Panc1 (cell line): ENCODE data around the gene KAT6B. TPM values are rescaled to one million over a fixed set of nuclear protein-coding genes. Genes with fewer than 3 reads are reported as not detected.

Experiments used
- ATAC-seq: fragments of 200-7000 bp; cut with Tn5 transposase; 2 replicates; pipeline ENCODE4 v1.9.1; 2020; ENCODE audit warnings: mild to moderate bottlenecking, moderate library complexity
- BruUV-seq: library from RNA; stranded (reverse); fragments of 400-500 nt; replicated peaks from 2 replicates; lab custom pipeline; 2021; lab: Mats Ljungman, UMichigan
- CTCF ChIA-PET: fragments of 300-600 bp; sonication (Branson Sonifier 250); formaldehyde crosslinking; loops from one replicate; lab custom pipeline; 2022; ENCODE audit warnings: antibody characterized with exemption; lab: Charles Lee
- POLR2A ChIA-PET: fragments of 300-600 bp; sonication (Branson Sonifier 250); formaldehyde crosslinking; loops from one replicate; lab custom pipeline; 2022; ENCODE audit warnings: antibody characterized with exemption; lab: Charles Lee
- DNase-seq: peaks from one replicate; pipeline ENCODE4 v3.0.0-alpha.2; 2010; ENCODE audit warnings: low read depth, low spot score
- H3K27ac ChIP-seq: 2 replicates; pipeline ENCODE4 v1.5.1; 2011; ENCODE audit warnings: mild to moderate bottlenecking, low read length, inconsistent platforms
- H3K27me3 ChIP-seq: fragments of 200-500 bp; sonication (Bioruptor generic); 2 replicates; pipeline ENCODE4 v1.6.0; 2014; ENCODE audit warnings: low read length, inconsistent platforms; ENCODE audit not compliant: control insufficient read depth, insufficient read depth
- H3K36me3 ChIP-seq: fragments of 200-500 bp; sonication (Bioruptor generic); 2 replicates; pipeline ENCODE4 v1.5.1; 2014; ENCODE audit warnings: inconsistent platforms, mild to moderate bottlenecking, low read length, moderate library complexity; ENCODE audit not compliant: control insufficient read depth, insufficient read depth
- H3K4me1 ChIP-seq: 2 replicates; pipeline ENCODE4 v1.5.1; 2011; ENCODE audit warnings: inconsistent platforms, mild to moderate bottlenecking, low read length, moderate library complexity; ENCODE audit not compliant: control insufficient read depth, insufficient read depth
- H3K4me3 ChIP-seq, 2 experiments: 2 replicates each; pipeline ENCODE4 v1.5.1; 2011 to 2012; ENCODE audit warnings: low read depth in 2 of 2, low read length in 2 of 2, mild to moderate bottlenecking in 2 of 2, inconsistent platforms in 1 of 2, moderate library complexity in 1 of 2
- H3K9me3 ChIP-seq: fragments of 200-500 bp; sonication (Bioruptor generic); 2 replicates; pipeline ENCODE4 v1.5.1; 2014; ENCODE audit warnings: low read depth, mild to moderate bottlenecking, inconsistent platforms, low read length, moderate library complexity; ENCODE audit not compliant: control insufficient read depth, insufficient read depth
- POLR2AphosphoS5 ChIP-seq: IDR thresholded peaks from 2 replicates; pipeline ENCODE4 v1.6.1; 2012; ENCODE audit warnings: mild to moderate bottlenecking, low read depth, low read length, moderate library complexity
- SIN3A ChIP-seq: IDR thresholded peaks from 2 replicates; pipeline ENCODE4 v1.6.1; 2012; ENCODE audit warnings: low read depth, mild to moderate bottlenecking, low read length, moderate library complexity, borderline replicate concordance; ENCODE audit not compliant: insufficient read depth
- TCF7L2 ChIP-seq: IDR thresholded peaks from 2 replicates; pipeline ENCODE4 v1.6.1; 2011; ENCODE audit warnings: mild to moderate bottlenecking, low read depth, low read length, inconsistent platforms
- in situ Hi-C: cut with HindIII; loops from 2 replicates; pipeline ENCODE4 v1.10.0; 2016; ENCODE audit warnings: low sequenced_read_pairs, low pct_unique_long_range_greater_than_20kb
- intact Hi-C: fragments of 100-400 bp; cut with micrococcal nuclease; formaldehyde crosslinking; loops from one replicate; pipeline ENCODE4 v1.10.0; 2022; ENCODE audit not compliant: unreplicated experiment
- total RNA-seq: library from RNA; stranded (reverse); gene quantifications from one replicate; pipeline ENCODE4 v1.2.1, GENCODE V29; 2021; ENCODE audit not compliant: unreplicated experiment
- TF ChIP-seq, protein P1 (sequence below): fragments of 450-650 bp; IDR thresholded peaks from 2 replicates; pipeline ENCODE4 v1.5.1; 2017; ENCODE audit warnings: mild to moderate bottlenecking
- TF ChIP-seq, protein P2 (sequence below), 2 experiments: IDR thresholded peaks; 2 replicates each; pipeline ENCODE4 v1.6.1; 2011 to 2012; ENCODE audit warnings: low read depth in 2 of 2, control low read depth in 1 of 2, low read length in 1 of 2, mild to moderate bottlenecking in 1 of 2, moderate library complexity in 1 of 2; ENCODE audit not compliant: insufficient read depth in 1 of 2

KAT6B gene
- total RNA-seq, 1 experiment from 2014 or later: 31.1 TPM

DNA sequence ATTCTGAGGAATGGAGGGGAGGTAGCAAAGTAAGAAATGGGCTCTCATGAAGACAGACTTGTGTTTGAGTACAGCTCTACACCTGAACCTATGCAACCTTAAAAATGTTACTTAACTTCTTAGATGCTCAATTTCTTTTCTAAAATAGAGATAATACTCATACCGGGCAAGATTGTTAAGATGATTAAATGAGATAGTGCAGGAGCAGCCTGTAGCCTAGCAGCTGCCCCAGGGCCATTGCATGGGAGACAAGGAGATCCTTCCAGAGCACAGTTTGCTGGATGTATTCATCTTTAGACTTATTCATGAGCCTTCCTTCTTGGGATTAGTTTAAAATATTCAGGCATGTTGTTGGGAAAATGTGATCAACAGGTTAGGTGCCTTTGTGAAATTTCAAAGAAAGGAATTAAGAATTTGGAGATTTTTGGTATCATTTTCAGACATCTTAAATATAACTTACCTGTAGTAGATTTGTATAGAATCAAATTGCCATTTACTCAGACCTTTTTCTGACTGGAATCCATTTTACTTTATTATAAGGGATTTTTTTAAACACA lies 130.2 kb downstream of the KAT6B start:
- ChIA-PET POLR2A (no interaction called here), CTCF (no interaction called here)
- in situ Hi-C loops (no loop called here), intact Hi-C loops (no loop called here)
- no peaks in the 10 kb centered on the region for H3K36me3 ChIP-seq
- no TSS peak for BruUV-seq
- H3K4me1 ChIP-seq: peaks cover 6% of the 10 kb centered on the region; the same call in 1 of the 2 replicates
- H3K27me3 ChIP-seq: no peaks in the 10 kb centered on the region
- TF ChIP-seq, protein P1, sequence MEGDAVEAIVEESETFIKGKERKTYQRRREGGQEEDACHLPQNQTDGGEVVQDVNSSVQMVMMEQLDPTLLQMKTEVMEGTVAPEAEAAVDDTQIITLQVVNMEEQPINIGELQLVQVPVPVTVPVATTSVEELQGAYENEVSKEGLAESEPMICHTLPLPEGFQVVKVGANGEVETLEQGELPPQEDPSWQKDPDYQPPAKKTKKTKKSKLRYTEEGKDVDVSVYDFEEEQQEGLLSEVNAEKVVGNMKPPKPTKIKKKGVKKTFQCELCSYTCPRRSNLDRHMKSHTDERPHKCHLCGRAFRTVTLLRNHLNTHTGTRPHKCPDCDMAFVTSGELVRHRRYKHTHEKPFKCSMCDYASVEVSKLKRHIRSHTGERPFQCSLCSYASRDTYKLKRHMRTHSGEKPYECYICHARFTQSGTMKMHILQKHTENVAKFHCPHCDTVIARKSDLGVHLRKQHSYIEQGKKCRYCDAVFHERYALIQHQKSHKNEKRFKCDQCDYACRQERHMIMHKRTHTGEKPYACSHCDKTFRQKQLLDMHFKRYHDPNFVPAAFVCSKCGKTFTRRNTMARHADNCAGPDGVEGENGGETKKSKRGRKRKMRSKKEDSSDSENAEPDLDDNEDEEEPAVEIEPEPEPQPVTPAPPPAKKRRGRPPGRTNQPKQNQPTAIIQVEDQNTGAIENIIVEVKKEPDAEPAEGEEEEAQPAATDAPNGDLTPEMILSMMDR: no peak
- TF ChIP-seq TCF7L2: no peak
- H3K27ac ChIP-seq: no peak overlapping the region
- H3K4me3 ChIP-seq: no peak overlapping the region
- no peaks in the 10 kb centered on the region for H3K9me3 ChIP-seq
- no peak for ATAC-seq
- no peak for DNase-seq

DNA sequence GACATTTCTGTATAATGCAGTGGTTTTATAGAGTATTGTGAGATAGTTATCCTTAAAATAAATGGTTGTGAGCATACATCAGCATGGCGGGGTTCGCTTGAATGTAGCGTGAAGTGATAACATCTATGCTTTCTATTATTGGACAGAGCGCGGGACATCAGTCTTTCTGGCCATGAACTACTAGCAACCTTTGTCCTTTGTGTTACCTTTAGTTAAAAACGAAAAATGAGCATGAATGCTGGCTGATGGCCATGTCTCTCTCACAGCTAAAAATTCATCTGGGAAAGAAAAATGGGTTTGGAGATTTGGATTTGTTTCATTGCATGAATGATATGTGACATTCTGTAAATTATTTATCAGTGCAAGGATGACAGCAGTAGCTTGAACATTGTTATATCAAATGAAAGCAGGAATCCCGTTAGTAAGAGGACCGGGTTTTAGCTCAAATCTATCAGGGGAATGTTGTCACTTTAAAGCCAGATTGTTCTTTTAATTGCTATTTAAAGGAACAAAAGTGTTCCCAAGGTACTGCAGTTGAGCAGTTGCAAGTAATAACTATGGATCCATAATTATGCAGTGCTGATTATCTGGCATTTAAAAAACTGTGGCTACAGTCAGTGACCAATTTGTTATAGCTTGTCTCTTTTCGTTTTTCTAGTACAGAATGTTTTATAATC lies 131.0 kb downstream of the KAT6B start:
- ATAC-seq (no peak), DNase-seq (no peak)
- Histone ChIP-seq H3K27ac (no peak overlapping the region), H3K27me3 (no peaks in the 10 kb centered on the region), H3K4me1 (peaks cover 6% of the 10 kb centered on the region; the same call in 1 of the 2 replicates), H3K9me3 (no peaks in the 10 kb centered on the region), H3K4me3 (no peak overlapping the region), H3K36me3 (no peaks in the 10 kb centered on the region)
- BruUV-seq: no TSS peak
- ChIA-PET POLR2A (no interaction called here), CTCF (no interaction called here)
- TF ChIP-seq, protein P1: no peak
- TF ChIP-seq, protein P2, sequence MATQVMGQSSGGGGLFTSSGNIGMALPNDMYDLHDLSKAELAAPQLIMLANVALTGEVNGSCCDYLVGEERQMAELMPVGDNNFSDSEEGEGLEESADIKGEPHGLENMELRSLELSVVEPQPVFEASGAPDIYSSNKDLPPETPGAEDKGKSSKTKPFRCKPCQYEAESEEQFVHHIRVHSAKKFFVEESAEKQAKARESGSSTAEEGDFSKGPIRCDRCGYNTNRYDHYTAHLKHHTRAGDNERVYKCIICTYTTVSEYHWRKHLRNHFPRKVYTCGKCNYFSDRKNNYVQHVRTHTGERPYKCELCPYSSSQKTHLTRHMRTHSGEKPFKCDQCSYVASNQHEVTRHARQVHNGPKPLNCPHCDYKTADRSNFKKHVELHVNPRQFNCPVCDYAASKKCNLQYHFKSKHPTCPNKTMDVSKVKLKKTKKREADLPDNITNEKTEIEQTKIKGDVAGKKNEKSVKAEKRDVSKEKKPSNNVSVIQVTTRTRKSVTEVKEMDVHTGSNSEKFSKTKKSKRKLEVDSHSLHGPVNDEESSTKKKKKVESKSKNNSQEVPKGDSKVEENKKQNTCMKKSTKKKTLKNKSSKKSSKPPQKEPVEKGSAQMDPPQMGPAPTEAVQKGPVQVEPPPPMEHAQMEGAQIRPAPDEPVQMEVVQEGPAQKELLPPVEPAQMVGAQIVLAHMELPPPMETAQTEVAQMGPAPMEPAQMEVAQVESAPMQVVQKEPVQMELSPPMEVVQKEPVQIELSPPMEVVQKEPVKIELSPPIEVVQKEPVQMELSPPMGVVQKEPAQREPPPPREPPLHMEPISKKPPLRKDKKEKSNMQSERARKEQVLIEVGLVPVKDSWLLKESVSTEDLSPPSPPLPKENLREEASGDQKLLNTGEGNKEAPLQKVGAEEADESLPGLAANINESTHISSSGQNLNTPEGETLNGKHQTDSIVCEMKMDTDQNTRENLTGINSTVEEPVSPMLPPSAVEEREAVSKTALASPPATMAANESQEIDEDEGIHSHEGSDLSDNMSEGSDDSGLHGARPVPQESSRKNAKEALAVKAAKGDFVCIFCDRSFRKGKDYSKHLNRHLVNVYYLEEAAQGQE (IDR thresholded peaks at IDR 0.05; ENCODE audit: insufficient read depth in 1 of 2, low read depth in 2 of 2, low read length in 1 of 2): no peak
- TF ChIP-seq TCF7L2 (no peak), SIN3A (no peak), POLR2AphosphoS5 (no peak)
- in situ Hi-C loops: no loop called here
- intact Hi-C loops: no loop called here
